SK-N-MC (cell line): ENCODE data around the gene NHERF2.

ENCODE experiments used
- DNase-seq: peaks from one replicate; pipeline ENCODE4 v3.0.0-alpha.2; 2011; ENCODE audit warnings: low read depth, low spot score
- H3K27ac ChIP-seq: fragments of 200-600 bp; sonication (generic); 2 replicates; pipeline ENCODE4 v1.5.1; 2016; ENCODE audit warnings: mixed run types
- H3K36me3 ChIP-seq: fragments of 200-600 bp; sonication (generic); 2 replicates; pipeline ENCODE4 v1.6.1; 2017; ENCODE audit warnings: antibody characterized with exemption, low read length, mixed read lengths; ENCODE audit not compliant: insufficient read depth
- H3K4me3 ChIP-seq: fragments of 200-600 bp; sonication (generic); 2 replicates; pipeline ENCODE4 v1.5.1; 2016
- H3K9ac ChIP-seq: fragments of 200-600 bp; sonication (generic); 2 replicates; pipeline ENCODE4 v1.8.0; 2017; ENCODE audit warnings: mixed run types, mixed read lengths; ENCODE audit not compliant: insufficient read length
- H3K9me3 ChIP-seq: fragments of 200-600 bp; sonication (generic); 2 replicates; pipeline ENCODE4 v1.6.1; 2017; ENCODE audit warnings: low read depth, mild to moderate bottlenecking, antibody characterized with exemption, low read length, moderate library complexity, mixed read lengths
- EZH2 ChIP-seq: fragments of 200-600 bp; sonication (generic); IDR thresholded peaks from one replicate; pipeline ENCODE4 v1.6.1; 2017; ENCODE audit warnings: antibody characterized with exemption
- FOXP2 ChIP-seq: optimal IDR thresholded peaks from 2 replicates; pipeline ENCODE3; 2011; ENCODE audit warnings: mild to moderate bottlenecking, moderate library complexity; ENCODE audit not compliant: insufficient read depth; ENCODE audit errors: extremely low read length, control extremely low read depth
- POLR2AphosphoS5 ChIP-seq: IDR thresholded peaks from 2 replicates; pipeline ENCODE4 v1.6.1; 2012; ENCODE audit warnings: mild to moderate bottlenecking, low read depth, low read length, borderline replicate concordance

NHERF2 gene

GRCh38 chr16:2043667-2044451 is 17.2 kb downstream of the NHERF2 start:
- TF ChIP-seq POLR2AphosphoS5 (no peak), FOXP2 (no peak), EZH2 (no peak)
- Histone ChIP-seq H3K9me3 (no peaks in the 10 kb centered on the region), H3K4me3 (no peak overlapping the region), H3K36me3 (no peaks in the 10 kb centered on the region), H3K27ac (peak overlapping the region; percentile 54; the same call in 1 of the 2 replicates), H3K9ac (no peak overlapping the region)
- no peak for DNase-seq

- TF ChIP-seq FOXP2 (no peak), EZH2 (no peak), POLR2AphosphoS5 (no peak)
- Histone ChIP-seq H3K4me3 (no peak overlapping the region), H3K36me3 (no peaks in the 10 kb centered on the region), H3K9ac (no peak overlapping the region), H3K27ac (no peak overlapping the region), H3K9me3 (no peaks in the 10 kb centered on the region)
- no peak for DNase-seq
Observed at GRCh38 chr16:2044541-2044940, 17.8 kb downstream of the NHERF2 start.

- TF ChIP-seq FOXP2 (no peak), POLR2AphosphoS5 (no peak), EZH2 (no peak)
- Histone ChIP-seq H3K9me3 (no peaks in the 10 kb centered on the region), H3K27ac (no peak overlapping the region), H3K36me3 (peaks cover 5% of the 10 kb centered on the region; the same call in 1 of the 2 replicates), H3K4me3 (peak overlapping the region; percentile 88), H3K9ac (peak overlapping the region; percentile 80)
- no peak for DNase-seq
Observed at GRCh38 chr16:2045965-2046892, 19.5 kb downstream of the NHERF2 start.

DNA sequence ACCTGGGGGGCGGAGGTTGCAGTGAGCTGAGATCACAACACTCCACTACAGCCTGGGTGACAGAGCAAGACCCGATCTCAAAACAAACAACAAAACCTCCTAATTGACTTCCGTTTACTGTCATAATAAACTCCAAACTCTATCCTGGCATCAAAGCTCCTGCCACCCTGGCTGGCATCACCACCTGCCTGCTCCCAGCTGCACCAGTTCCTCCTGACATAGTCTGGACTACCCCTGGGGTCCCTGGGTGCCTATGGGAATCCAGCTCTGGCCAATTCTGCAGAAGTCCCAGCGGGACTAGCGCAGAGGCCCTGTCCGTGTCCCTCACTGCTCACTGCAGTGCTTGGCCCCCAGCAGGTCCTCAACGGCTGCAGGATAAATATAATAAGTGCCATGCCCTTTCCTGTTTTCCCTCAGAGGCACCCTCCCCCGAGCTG is 20.2 kb downstream of the NHERF2 start:
- Histone ChIP-seq H3K9ac (peak overlapping the region; percentile 80), H3K9me3 (no peaks in the 10 kb centered on the region), H3K36me3 (peaks cover 7% of the 10 kb centered on the region; the same call in 1 of the 2 replicates), H3K27ac (no peak overlapping the region), H3K4me3 (peak overlapping the region; percentile 88)
- DNase-seq = no peak
- TF ChIP-seq FOXP2 (no peak), POLR2AphosphoS5 (no peak), EZH2 (no peak)

DNA sequence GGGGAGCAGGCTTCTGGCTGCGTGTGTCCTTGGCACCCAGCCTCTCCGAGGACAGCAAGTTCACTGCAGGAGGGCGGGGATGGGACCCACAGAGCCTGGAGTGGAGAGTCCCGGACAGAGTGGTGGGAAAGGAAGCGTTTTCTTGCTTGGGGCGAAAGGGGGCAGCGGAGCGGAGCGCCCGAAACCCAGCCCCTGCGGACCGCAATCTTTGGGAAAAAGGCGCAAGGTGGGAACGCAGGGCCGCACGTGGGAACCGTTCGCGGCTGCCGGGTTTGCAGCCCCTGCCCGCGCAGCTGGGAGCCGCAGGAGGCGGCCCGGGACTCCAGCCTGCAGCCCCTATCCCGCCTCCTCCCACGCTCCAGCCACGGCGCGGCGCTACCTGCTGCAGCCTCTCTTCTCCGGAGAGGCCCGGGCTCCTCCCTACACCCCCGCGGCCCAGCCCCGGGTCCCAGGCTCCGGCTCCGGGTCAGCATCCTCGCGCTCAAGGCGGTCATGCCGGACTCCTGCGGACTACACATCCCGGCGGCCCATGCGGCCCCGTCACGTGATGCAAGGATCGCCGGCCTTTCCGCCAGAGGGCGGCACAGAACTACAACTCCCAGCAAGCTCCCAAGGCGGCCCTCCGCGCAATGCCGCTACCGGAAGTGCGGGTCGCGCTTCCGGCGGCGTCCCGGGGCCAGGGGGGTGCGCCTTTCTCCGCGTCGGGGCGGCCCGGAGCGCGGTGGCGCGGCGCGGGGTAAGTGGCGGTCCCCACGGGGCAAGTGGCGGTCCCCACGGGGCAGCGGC is 20.8 kb downstream of the NHERF2 start, which contains the start of the genes NTHL1 and TSC2:
NTHL1 (minus strand) TSS at position 505 of the 786 bp plus-strand sequence; CDS start at position 494, 11 bp downstream.
TSC2 (plus strand) TSS at position 656 of the 786 bp plus-strand sequence. CDS start 631 bp downstream, outside the sequence.
- Histone ChIP-seq H3K36me3 (peaks cover 7% of the 10 kb centered on the region; the same call in 1 of the 2 replicates), H3K9ac (peak within 1 kb of the TSS; percentile 81), H3K9me3 (no peaks in the 10 kb centered on the region), H3K4me3 (peak within 1 kb of the TSS; percentile 88), H3K27ac (no peak within 1 kb of the TSS)
- DNase-seq = no peak
- TF ChIP-seq EZH2 (no peak), POLR2AphosphoS5 (peak; percentile 69; the same call in 1 of the 2 replicates)

GRCh38 chr16:2048116-2048543 is 21.4 kb downstream of the NHERF2 start:
- Histone ChIP-seq H3K27ac (no peak overlapping the region), H3K4me3 (peak overlapping the region; percentile 88), H3K9me3 (no peaks in the 10 kb centered on the region), H3K9ac (peak overlapping the region; percentile 81), H3K36me3 (peaks cover 7% of the 10 kb centered on the region; the same call in 1 of the 2 replicates)
- DNase-seq = no peak
- TF ChIP-seq EZH2 = no peak
- no peak for TF ChIP-seq FOXP2
- no peak for TF ChIP-seq POLR2AphosphoS5

DNA sequence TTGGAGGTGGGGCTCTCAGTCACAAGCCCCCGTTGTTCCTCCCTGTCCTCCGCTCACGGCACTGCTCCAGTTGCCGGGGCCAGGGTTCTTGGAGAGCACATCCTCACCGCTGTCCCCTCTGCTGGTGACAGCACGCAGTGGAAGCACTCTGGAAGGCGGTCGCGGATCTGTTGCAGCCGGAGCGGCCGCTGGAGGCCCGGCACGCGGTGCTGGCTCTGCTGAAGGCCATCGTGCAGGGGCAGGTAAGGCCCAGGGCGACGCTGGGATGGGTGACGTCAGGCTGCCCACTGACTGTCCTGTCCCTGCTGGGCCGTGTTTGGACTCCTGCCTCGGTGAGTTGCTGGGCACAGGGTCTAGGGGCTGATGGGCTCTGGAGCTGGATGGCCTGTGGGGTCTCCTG is 26.5 kb downstream of the NHERF2 start:
- no peak overlapping the region for H3K4me3 ChIP-seq
- H3K9me3 ChIP-seq = no peaks in the 10 kb centered on the region
- peaks cover 7% of the 10 kb centered on the region; the same call in 1 of the 2 replicates for H3K36me3 ChIP-seq
- H3K9ac ChIP-seq = no peak overlapping the region
- no peak for TF ChIP-seq FOXP2
- TF ChIP-seq POLR2AphosphoS5 = no peak
- no peak for TF ChIP-seq EZH2
- DNase-seq = no peak
- H3K27ac ChIP-seq = no peak overlapping the region
